Measurements from ENCODE around the gene NOTCH3.
A peak's percentile ranks its signal among the peaks of the same experiment; 100 is the strongest.

NOTCH3 gene

DNA sequence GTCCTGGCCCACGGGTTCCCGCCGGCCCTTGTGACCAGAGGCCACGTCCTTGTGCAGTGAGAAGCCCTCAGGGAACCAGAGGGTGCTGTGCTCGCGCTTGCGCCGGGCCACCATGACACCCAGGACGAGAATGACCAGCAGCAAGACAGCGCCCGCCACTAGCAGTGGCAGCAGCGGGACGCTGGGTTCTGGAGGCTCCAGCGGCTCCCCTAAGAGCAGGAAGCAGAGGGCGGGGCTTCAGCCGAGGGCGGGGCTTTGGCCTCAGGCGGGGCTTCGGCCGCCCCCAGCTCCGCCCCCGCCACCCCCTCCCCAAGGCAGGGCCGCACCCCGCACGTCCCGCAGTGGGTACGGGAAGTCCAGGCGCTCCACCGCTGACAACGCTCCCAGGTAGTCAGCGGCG lies 30.4 kb downstream of the NOTCH3 start:
- no peaks in the 10 kb centered on the region for H3K27me3 ChIP-seq (ENCODE audit: insufficient read depth, low read length, poor library complexity)
- no CpG with 5 or more reads among the region's 32 CpGs for WGBS (ENCODE audit: extremely low coverage, insufficient coverage, low lambda C conversion rate)
- H2BK120ac ChIP-seq (ENCODE audit: low read depth, low read length) = no peak overlapping the region
- H4K8ac ChIP-seq (ENCODE audit: low read depth, low read length) = no peak overlapping the region
- H3K4me2 ChIP-seq (ENCODE audit: low read length) = no peak overlapping the region
- no peak overlapping the region for H2AK5ac ChIP-seq (ENCODE audit: low read length)
- peak overlapping the region; percentile 2 for H3K56ac ChIP-seq (ENCODE audit: low read length)
- no peaks in the 10 kb centered on the region for H3K79me1 ChIP-seq (ENCODE audit: low read length)
- peak; percentile 25 for DNase-seq
- no peak overlapping the region for H3K18ac ChIP-seq (ENCODE audit: low read length)
- no peak overlapping the region for H3K4ac ChIP-seq (ENCODE audit: low read depth, low read length)
- no peaks in the 10 kb centered on the region for H3K4me1 ChIP-seq (ENCODE audit: control insufficient read depth, low read depth, low read length)
- no peaks in the 10 kb centered on the region for H3K79me2 ChIP-seq (ENCODE audit: control insufficient read depth, insufficient read depth, low read length)
- no peak overlapping the region for H4K5ac ChIP-seq (ENCODE audit: low read length)
- H3K4me3 ChIP-seq (ENCODE audit: low read length) = no peak overlapping the region
- H2BK5ac ChIP-seq (ENCODE audit: low read length) = no peak overlapping the region
- H3K27ac ChIP-seq (ENCODE audit: low read depth, low read length) = no peak overlapping the region
- no peak overlapping the region for H3K9ac ChIP-seq (ENCODE audit: low read length)
- no peak overlapping the region for H2BK15ac ChIP-seq (replicated peaks; ENCODE audit: low read depth)
- H3K23ac ChIP-seq (ENCODE audit: low read length) = no peak overlapping the region
- H3K36me3 ChIP-seq (ENCODE audit: control insufficient read depth, insufficient read depth, low read length) = peaks cover 4% of the 10 kb centered on the region

DNA sequence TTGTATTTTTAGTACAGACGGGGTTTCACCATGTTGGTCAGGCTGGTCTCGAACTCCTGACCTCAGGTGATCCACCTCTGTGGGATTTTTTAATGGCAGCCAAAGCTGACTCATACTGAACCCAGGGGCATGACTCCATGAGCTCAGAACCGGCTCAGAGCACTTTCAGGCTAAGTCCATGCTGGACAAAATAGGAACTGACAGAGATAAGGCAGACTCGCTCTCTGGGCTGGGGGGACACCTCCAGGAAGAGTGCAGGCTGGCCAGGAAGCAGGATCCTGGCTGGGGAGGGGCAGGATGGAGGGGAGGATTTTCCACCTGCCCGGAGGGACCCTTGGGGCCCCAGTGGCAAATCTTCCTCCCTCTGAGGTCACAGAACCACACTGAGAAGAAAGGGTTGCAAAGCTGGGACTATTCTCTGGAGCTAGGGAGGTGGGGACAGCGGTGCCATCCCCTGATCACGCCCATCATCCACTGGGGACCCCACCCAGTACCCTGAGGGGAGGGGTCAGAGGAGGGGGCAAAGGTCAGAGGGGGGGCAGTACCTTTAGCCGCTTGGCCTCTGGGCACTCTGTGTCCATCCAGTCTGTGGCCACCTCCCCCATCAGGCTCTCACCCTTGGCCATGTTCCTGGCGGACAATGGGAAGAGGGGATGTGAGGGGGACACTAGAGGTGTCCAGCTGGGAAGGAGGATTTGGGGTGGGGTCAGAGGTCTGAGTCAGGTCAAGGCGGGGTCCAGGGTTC lies 31.1 kb downstream of the NOTCH3 start:
- Histone ChIP-seq H3K56ac (ENCODE audit: low read length) (no peak overlapping the region), H3K4me1 (ENCODE audit: control insufficient read depth, low read depth, low read length) (no peaks in the 10 kb centered on the region), H3K27ac (ENCODE audit: low read depth, low read length) (no peak overlapping the region), H3K23ac (ENCODE audit: low read length) (no peak overlapping the region), H3K36me3 (ENCODE audit: control insufficient read depth, insufficient read depth, low read length) (peaks cover 8% of the 10 kb centered on the region), H2BK5ac (ENCODE audit: low read length) (no peak overlapping the region), H3K4me2 (ENCODE audit: low read length) (no peak overlapping the region), H3K79me2 (ENCODE audit: control insufficient read depth, insufficient read depth, low read length) (no peaks in the 10 kb centered on the region), H2AK5ac (ENCODE audit: low read length) (no peak overlapping the region), H3K4me3 (ENCODE audit: low read length) (no peak overlapping the region), H2BK15ac (replicated peaks; ENCODE audit: low read depth) (no peak overlapping the region), H3K18ac (ENCODE audit: low read length) (no peak overlapping the region), H3K27me3 (ENCODE audit: insufficient read depth, low read length, poor library complexity) (no peaks in the 10 kb centered on the region), H3K4ac (ENCODE audit: low read depth, low read length) (no peak overlapping the region), H3K9ac (ENCODE audit: low read length) (no peak overlapping the region), H4K8ac (ENCODE audit: low read depth, low read length) (no peak overlapping the region), H3K79me1 (ENCODE audit: low read length) (no peaks in the 10 kb centered on the region), H2BK120ac (ENCODE audit: low read depth, low read length) (no peak overlapping the region), H4K5ac (ENCODE audit: low read length) (no peak overlapping the region)
- no CpG with 5 or more reads among the region's 10 CpGs for WGBS (ENCODE audit: extremely low coverage, insufficient coverage, low lambda C conversion rate)
- no peak for DNase-seq

DNA sequence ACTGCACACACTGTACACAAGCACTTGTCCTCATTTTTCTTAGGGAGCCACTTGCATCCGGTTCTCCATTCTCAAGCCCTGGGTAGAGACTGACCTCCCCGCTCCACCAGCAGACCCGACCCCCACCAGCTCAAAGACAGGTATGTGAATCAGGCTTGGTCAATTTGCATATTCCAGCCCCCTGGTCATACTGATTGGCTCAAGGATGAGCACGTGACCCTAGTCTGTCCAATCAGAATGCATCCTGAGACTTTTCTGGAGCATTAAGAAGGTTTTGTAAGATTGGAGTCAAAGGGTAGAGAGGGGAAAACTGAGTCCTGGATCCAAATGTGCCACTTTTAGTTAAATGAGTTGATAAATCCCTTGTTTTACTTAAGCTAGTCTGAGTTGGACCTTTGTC lies 34.1 kb downstream of the NOTCH3 start:
- no peaks in the 10 kb centered on the region for H3K79me2 ChIP-seq (ENCODE audit: control insufficient read depth, insufficient read depth, low read length)
- H3K4ac ChIP-seq (ENCODE audit: low read depth, low read length) = no peak overlapping the region
- H2BK15ac ChIP-seq (replicated peaks; ENCODE audit: low read depth) = no peak overlapping the region
- H3K23ac ChIP-seq (ENCODE audit: low read length) = no peak overlapping the region
- H3K4me3 ChIP-seq (ENCODE audit: low read length) = no peak overlapping the region
- no peak overlapping the region for H2BK5ac ChIP-seq (ENCODE audit: low read length)
- H3K56ac ChIP-seq (ENCODE audit: low read length) = no peak overlapping the region
- H3K27me3 ChIP-seq (ENCODE audit: insufficient read depth, low read length, poor library complexity) = no peaks in the 10 kb centered on the region
- H3K27ac ChIP-seq (ENCODE audit: low read depth, low read length) = no peak overlapping the region
- peaks cover 10% of the 10 kb centered on the region for H3K36me3 ChIP-seq (ENCODE audit: control insufficient read depth, insufficient read depth, low read length)
- no peak overlapping the region for H4K5ac ChIP-seq (ENCODE audit: low read length)
- H3K79me1 ChIP-seq (ENCODE audit: low read length) = no peaks in the 10 kb centered on the region
- no peak overlapping the region for H3K4me2 ChIP-seq (ENCODE audit: low read length)
- no peak overlapping the region for H4K8ac ChIP-seq (ENCODE audit: low read depth, low read length)
- DNase-seq = peak; percentile 53
- no peak overlapping the region for H3K9ac ChIP-seq (ENCODE audit: low read length)
- no peaks in the 10 kb centered on the region for H3K4me1 ChIP-seq (ENCODE audit: control insufficient read depth, low read depth, low read length)
- no peak overlapping the region for H2BK120ac ChIP-seq (ENCODE audit: low read depth, low read length)
- H3K18ac ChIP-seq (ENCODE audit: low read length) = no peak overlapping the region
- no peak overlapping the region for H2AK5ac ChIP-seq (ENCODE audit: low read length)
- no CpG with 5 or more reads among the region's 4 CpGs for WGBS (ENCODE audit: extremely low coverage, insufficient coverage, low lambda C conversion rate)

DNA sequence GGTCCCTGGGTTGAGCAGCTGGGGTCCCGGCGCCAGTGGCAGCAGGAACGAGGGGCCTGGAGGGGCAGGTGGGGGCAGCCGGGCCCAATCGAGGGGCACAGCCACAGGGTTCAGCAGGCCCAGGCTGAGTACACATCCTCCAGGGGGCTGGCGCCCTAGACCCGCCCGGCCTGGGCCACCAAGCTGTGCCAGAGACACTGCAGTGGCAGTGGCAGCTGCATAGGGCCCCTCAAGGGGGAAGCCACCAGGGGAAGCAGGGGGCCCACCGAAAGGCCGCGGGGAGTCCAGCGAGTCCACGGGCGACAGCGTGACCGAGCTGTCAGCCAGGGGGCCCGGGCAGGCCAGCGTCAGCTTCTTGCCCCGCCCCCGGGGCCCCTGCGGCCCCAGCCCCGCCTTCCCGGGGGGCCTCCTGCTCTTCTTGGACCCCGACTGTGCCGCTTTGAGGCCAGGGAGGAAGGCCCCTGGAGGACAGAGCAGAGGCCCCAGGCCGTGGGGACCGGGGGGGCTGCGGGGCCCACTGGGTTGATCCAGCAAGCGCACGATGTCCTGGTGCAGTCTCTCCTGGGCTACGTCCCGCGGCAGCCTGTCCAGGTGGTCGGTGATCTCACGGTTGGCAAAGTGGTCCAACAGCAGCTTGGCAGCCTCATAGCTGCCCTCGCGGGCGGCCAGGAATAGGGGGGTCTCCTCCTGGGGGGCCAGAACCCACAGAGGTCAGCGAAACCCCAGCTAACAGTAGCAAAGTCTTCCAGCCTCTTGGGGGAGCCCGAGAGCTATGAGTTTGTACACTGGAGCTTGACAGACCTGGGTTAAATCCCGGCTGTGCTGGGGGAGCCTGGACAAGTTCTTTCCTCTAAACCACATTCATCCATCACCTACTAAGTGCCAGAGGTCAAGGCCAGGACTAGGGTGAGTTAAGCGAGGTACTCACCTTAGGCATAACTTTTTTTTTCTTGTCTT lies 39.5 kb downstream of the NOTCH3 start:
- WGBS (ENCODE audit: extremely low coverage, insufficient coverage, low lambda C conversion rate) = no CpG with 5 or more reads among the region's 42 CpGs
- DNase-seq = peak; percentile 29
- no peak overlapping the region for H3K4ac ChIP-seq (ENCODE audit: low read depth, low read length)
- H3K79me1 ChIP-seq (ENCODE audit: low read length) = no peaks in the 10 kb centered on the region
- H2BK5ac ChIP-seq (ENCODE audit: low read length) = no peak overlapping the region
- H2AK5ac ChIP-seq (ENCODE audit: low read length) = no peak overlapping the region
- no peak overlapping the region for H3K9ac ChIP-seq (ENCODE audit: low read length)
- no peaks in the 10 kb centered on the region for H3K79me2 ChIP-seq (ENCODE audit: control insufficient read depth, insufficient read depth, low read length)
- H3K4me1 ChIP-seq (ENCODE audit: control insufficient read depth, low read depth, low read length) = no peaks in the 10 kb centered on the region
- no peak overlapping the region for H3K18ac ChIP-seq (ENCODE audit: low read length)
- no peak overlapping the region for H2BK15ac ChIP-seq (replicated peaks; ENCODE audit: low read depth)
- peaks cover 10% of the 10 kb centered on the region for H3K36me3 ChIP-seq (ENCODE audit: control insufficient read depth, insufficient read depth, low read length)
- H3K27ac ChIP-seq (ENCODE audit: low read depth, low read length) = no peak overlapping the region
- no peak overlapping the region for H4K8ac ChIP-seq (ENCODE audit: low read depth, low read length)
- H4K5ac ChIP-seq (ENCODE audit: low read length) = no peak overlapping the region
- H2BK120ac ChIP-seq (ENCODE audit: low read depth, low read length) = no peak overlapping the region
- H3K27me3 ChIP-seq (ENCODE audit: insufficient read depth, low read length, poor library complexity) = no peaks in the 10 kb centered on the region
- no peak overlapping the region for H3K4me3 ChIP-seq (ENCODE audit: low read length)
- H3K23ac ChIP-seq (ENCODE audit: low read length) = no peak overlapping the region
- no peak overlapping the region for H3K56ac ChIP-seq (ENCODE audit: low read length)
- no peak overlapping the region for H3K4me2 ChIP-seq (ENCODE audit: low read length)

DNA sequence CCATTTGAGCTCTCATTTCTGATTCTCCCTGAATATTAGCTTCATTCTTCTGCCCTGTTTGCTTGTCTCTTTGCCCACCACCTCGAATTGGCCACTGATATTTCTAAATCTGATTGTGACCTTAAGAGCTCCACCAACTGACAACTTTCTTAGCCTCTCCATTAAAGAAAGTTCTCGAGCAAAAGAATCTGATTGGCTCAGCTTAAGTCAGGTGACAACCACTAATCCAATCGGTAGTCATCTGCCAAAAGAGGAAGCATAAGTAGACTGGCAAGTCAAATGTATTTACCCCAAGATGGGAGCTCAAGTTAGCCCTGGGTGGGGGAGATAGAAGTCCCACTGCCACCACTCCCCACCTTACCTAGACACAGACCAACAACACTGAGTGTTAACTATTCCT lies 41.5 kb downstream of the NOTCH3 start:
- Histone ChIP-seq H3K27me3 (ENCODE audit: insufficient read depth, low read length, poor library complexity) (no peaks in the 10 kb centered on the region), H3K79me2 (ENCODE audit: control insufficient read depth, insufficient read depth, low read length) (no peaks in the 10 kb centered on the region), H4K5ac (ENCODE audit: low read length) (no peak overlapping the region), H3K4me1 (ENCODE audit: control insufficient read depth, low read depth, low read length) (no peaks in the 10 kb centered on the region), H3K79me1 (ENCODE audit: low read length) (no peaks in the 10 kb centered on the region), H2BK15ac (replicated peaks; ENCODE audit: low read depth) (no peak overlapping the region), H2AK5ac (ENCODE audit: low read length) (no peak overlapping the region), H3K9ac (ENCODE audit: low read length) (no peak overlapping the region), H2BK5ac (ENCODE audit: low read length) (no peak overlapping the region), H2BK120ac (ENCODE audit: low read depth, low read length) (no peak overlapping the region), H3K56ac (ENCODE audit: low read length) (no peak overlapping the region), H3K23ac (ENCODE audit: low read length) (no peak overlapping the region), H3K18ac (ENCODE audit: low read length) (no peak overlapping the region), H4K8ac (ENCODE audit: low read depth, low read length) (no peak overlapping the region), H3K27ac (ENCODE audit: low read depth, low read length) (no peak overlapping the region), H3K4ac (ENCODE audit: low read depth, low read length) (no peak overlapping the region), H3K4me2 (ENCODE audit: low read length) (no peak overlapping the region), H3K4me3 (ENCODE audit: low read length) (no peak overlapping the region), H3K36me3 (ENCODE audit: control insufficient read depth, insufficient read depth, low read length) (peaks cover 2% of the 10 kb centered on the region)
- DNase-seq = peak; percentile 74
- WGBS (ENCODE audit: extremely low coverage, insufficient coverage, low lambda C conversion rate) = no CpG with 5 or more reads among the region's 3 CpGs

Data from mesendoderm (in vitro differentiated cells).